ENCODE results near the gene MIP.
A peak's percentile ranks its signal among the peaks of the same experiment; 100 is the strongest.

The MIP gene

DNA sequence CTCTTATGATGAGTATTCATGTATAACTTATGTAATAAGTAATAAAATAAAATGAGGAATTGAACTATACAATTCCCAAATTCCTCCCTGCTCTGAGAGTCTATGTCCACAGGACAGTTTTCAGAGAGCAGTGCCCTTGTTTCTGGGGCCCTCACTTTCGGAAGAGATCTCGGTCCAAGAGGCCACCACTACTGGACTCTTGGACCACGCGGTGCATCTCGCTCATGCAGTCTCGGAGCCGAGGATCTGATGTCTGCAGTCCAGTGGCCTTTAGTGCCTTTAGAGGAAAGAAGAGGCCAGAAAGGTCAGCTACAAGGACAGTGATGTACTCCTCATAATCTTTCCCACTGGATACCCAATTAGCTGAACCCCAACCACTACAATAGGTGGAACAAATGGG lies 25.2 kb upstream of the MIP start:
- DNase-seq (ENCODE audit: low read depth in 1 of 2, low spot score in 1 of 2) = no peak
- in situ Hi-C loops (cut with HindIII; ENCODE audit: low pct_unique_long_range_greater_than_20kb, low sequenced_read_pairs) = no loop called here
- no peak for TF ChIP-seq JUND (IDR thresholded peaks at IDR 0.05; ENCODE audit: low read depth)

GRCh38 chr12:56477521-56478225 lies 23.2 kb upstream of the MIP start:
- DNase-seq (ENCODE audit: low read depth in 1 of 2, low spot score in 1 of 2) = no peak
- in situ Hi-C loops (cut with HindIII; ENCODE audit: low pct_unique_long_range_greater_than_20kb, low sequenced_read_pairs) = no loop called here
- TF ChIP-seq JUND (IDR thresholded peaks at IDR 0.05; ENCODE audit: low read depth) = no peak

DNA sequence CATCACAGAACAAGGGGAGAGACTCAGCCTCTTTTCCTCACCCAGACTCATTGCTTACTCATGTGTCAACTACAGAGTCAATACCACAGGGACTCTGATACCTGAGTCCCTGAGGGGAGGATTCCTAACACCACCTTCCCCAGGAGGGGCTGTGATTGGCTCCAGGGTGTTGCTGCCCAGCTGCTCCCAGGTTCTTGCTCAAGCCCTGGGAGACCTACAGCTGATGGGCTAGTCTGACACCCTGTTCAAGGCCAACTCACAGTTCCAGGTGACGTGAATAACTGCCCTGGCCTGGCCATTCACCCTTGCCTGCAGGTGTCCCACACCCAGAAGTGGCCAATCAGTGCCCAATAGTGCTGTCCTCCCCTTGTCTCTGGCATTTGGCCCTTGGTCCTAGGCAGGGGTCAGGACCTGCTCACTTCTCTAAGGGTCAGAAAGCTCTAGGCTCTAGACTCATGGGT lies 22.5 kb upstream of the MIP start:
- no peak for DNase-seq (ENCODE audit: low read depth in 1 of 2, low spot score in 1 of 2)
- in situ Hi-C loops (cut with HindIII; ENCODE audit: low pct_unique_long_range_greater_than_20kb, low sequenced_read_pairs) = no loop called here
- no peak for TF ChIP-seq JUND (IDR thresholded peaks at IDR 0.05; ENCODE audit: low read depth)

GRCh38 chr12:56476143-56476542 lies 21.7 kb upstream of the MIP start:
- no peak for TF ChIP-seq JUND (IDR thresholded peaks at IDR 0.05; ENCODE audit: low read depth)
- DNase-seq (ENCODE audit: low read depth in 1 of 2, low spot score in 1 of 2) = no peak
- in situ Hi-C loops (cut with HindIII; ENCODE audit: low pct_unique_long_range_greater_than_20kb, low sequenced_read_pairs) = no loop called here

GRCh38 chr12:56474389-56474788 lies 19.9 kb upstream of the MIP start:
- TF ChIP-seq JUND (IDR thresholded peaks at IDR 0.05; ENCODE audit: low read depth) = no peak
- DNase-seq (ENCODE audit: low read depth in 1 of 2, low spot score in 1 of 2) = no peak
- in situ Hi-C loops (cut with HindIII; ENCODE audit: low pct_unique_long_range_greater_than_20kb, low sequenced_read_pairs) = no loop called here

DNA sequence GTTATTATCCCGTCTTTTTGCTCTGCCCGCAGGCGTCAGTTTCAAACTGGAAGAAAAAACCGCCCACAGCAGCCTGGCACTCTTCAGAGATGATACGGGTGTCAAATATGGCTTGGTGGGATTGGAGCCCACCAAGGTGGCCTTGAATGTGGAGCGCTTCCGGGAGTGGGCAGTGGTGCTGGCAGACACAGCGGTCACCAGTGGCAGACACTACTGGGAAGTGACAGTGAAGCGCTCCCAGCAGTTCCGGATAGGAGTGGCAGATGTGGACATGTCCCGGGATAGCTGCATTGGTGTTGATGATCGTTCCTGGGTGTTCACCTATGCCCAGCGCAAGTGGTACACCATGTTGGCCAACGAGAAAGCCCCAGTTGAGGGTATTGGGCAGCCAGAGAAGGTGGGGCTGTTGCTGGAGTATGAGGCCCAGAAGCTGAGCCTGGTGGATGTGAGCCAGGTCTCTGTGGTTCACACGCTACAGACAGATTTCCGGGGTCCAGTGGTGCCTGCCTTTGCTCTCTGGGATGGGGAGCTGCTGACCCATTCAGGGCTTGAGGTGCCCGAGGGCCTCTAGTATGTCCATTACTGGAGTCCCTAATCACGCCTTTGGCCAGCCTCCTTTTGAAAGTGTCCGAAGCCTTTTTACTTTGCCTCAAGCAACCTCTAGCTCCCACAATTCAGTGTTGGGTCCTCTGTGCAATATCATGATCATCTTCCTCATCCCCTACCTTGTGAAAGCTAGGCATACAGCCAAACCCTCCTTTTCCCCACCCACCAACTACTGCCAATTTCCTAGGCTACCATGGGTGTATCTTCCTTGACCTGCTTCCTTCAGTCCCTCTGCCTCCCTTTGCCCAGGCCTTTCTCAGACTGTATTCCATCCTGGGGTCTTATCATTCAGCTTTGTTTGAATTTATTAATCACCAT lies 14.8 kb upstream of the MIP start:
- DNase-seq (ENCODE audit: low read depth in 1 of 2, low spot score in 1 of 2) = no peak
- in situ Hi-C loops (cut with HindIII; ENCODE audit: low pct_unique_long_range_greater_than_20kb, low sequenced_read_pairs) = no loop called here

DNA sequence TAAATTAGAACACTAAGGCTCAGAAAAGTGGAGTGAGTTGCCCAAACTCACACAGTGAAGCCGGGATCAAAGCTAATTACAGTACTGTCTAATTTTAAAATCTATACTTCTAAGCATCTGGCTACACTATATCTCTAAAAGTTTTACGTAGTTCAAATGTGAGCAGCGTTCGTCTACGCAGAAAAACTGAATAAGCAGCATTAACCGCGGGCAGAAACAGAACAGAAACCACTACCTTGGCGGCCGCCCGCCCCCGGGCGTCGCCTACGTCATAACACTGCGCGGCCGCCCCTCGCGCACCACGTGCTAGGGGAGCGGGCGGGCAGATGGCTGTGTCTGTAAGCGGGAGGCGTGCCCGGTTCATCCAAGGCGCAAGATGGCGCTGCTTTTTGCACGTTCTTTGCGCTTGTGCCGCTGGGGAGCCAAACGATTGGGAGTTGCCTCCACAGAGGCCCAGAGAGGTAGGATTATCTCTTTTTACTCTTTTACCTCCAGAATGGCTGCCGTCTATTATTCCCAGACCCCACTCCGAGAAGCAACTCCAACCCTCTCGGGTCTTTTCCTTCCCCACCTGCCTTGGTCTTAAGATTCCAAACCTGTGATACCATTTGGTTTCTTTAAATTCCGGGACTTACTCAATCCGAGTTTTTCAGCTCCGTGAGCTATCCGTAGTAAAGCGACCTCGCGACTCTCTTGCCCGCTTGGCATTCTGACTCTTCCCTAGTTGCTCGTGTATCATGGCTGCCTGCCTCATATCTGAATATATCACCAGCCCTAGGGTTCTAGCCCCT lies 14.0 kb upstream of the MIP start, which contains the start of gene SPRYD4:
SPRYD4 (plus strand) TSS at position 363 of the 791 bp plus-strand sequence; CDS start at position 377, 14 bp downstream.
- DNase-seq (ENCODE audit: low read depth in 1 of 2, low spot score in 1 of 2) = peak; percentile 75 to 96
- in situ Hi-C loops (cut with HindIII; ENCODE audit: low pct_unique_long_range_greater_than_20kb, low sequenced_read_pairs) = no loop called here
- no peak for TF ChIP-seq JUND (IDR thresholded peaks at IDR 0.05; ENCODE audit: low read depth)

More for the DNA sequence above, 14.8 kb upstream of the MIP start:
- TF ChIP-seq JUND (IDR thresholded peaks at IDR 0.05; ENCODE audit: low read depth) = no peak

DNA sequence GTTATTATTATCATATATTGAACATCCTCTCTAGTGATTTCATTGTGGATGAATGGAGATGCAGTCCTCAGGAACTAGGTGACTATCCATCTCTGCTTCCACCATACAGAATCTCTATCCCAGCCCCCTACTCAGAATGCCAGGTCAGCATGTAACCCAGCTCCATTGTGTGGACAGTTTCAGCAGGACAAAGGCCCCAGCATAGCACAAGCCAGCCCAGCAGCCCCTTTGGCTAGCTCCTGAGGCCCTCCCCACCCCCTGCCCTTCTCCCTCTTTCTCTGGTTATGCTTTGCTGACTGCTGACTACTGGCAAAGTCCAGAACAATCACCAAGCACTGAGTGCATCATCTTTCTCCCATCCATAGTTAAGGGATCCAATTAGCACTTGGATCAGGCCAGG lies 8.1 kb upstream of the MIP start:
- TF ChIP-seq JUND (IDR thresholded peaks at IDR 0.05; ENCODE audit: low read depth) = no peak
- in situ Hi-C loops (cut with HindIII; ENCODE audit: low pct_unique_long_range_greater_than_20kb, low sequenced_read_pairs) = no loop called here
- no peak for DNase-seq (ENCODE audit: low read depth in 1 of 2, low spot score in 1 of 2)

DNA sequence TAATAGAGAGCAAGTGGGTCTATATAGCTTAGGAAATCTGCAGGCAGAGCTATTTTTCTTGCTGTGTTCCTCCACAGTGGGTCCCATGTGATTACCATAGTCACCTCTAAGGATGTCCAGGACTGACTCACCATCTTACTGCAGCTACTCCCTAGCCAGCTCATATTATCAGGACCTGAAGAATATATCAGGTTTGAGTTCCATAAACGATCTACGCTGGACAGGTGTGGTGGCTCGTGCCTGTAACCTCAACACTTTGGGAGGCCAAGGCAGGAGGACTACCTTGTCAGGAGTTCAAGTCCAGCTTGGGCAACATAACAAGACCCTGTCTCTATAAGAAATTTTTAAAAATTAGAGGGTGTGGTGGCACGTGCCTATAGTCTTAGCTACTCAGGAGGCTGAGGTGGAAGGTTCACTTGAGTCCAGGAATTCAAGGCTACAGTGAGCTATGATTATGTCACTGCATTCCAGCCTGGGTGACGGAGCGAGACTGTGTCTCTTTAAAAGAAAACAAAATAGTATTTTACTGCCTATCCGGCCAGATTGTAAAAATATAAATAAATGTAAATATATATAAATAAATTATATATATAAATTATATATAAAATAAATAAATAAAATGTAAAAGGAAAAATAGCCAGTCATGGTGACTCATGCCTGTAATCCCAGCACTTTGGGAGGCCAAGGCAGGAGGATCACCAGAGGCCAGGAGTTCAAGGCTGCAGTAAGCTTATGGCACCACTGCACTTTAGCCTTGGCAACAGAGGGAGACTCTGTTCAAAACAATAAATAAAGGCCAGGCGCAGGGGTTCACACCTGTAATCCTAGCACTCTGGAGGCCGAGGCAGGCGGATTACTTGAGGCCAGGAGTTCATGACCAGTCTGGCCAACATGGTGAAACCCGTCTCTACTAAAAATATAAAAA lies 7.0 kb upstream of the MIP start:
- DNase-seq (ENCODE audit: low read depth in 1 of 2, low spot score in 1 of 2) = no peak
- no peak for TF ChIP-seq JUND (IDR thresholded peaks at IDR 0.05; ENCODE audit: low read depth)
- in situ Hi-C loops (cut with HindIII; ENCODE audit: low pct_unique_long_range_greater_than_20kb, low sequenced_read_pairs) = no loop called here

- in situ Hi-C loops (cut with HindIII; ENCODE audit: low pct_unique_long_range_greater_than_20kb, low sequenced_read_pairs) = no loop called here
- DNase-seq (ENCODE audit: low read depth in 1 of 2, low spot score in 1 of 2) = peak in 1 of 2 experiments; percentile 27
- no peak for TF ChIP-seq JUND (IDR thresholded peaks at IDR 0.05; ENCODE audit: low read depth)
Measured at GRCh38 chr12:56457817-56458216, 3.4 kb upstream of the MIP start.

- TF ChIP-seq JUND (IDR thresholded peaks at IDR 0.05; ENCODE audit: low read depth) = no peak
- in situ Hi-C loops (cut with HindIII; ENCODE audit: low pct_unique_long_range_greater_than_20kb, low sequenced_read_pairs) = no loop called here
Measured at GRCh38 chr12:56451147-56451546, 3.3 kb downstream of the MIP start.

More at GRCh38 chr12:56451147-56451546, 3.3 kb downstream of the MIP start:
- DNase-seq (ENCODE audit: low read depth in 1 of 2, low spot score in 1 of 2) = no peak

All from T47D (cell line).